Neural crest cell (in vitro differentiated cells): ENCODE measurements around the gene RABGEF1. TPM values are rescaled to one million over a fixed set of nuclear protein-coding genes. Genes with fewer than 3 reads are reported as not detected.
A peak's percentile ranks its signal among the peaks of the same experiment; 100 is the strongest.
"Not testable (repeated sequence)": the region's sequence is repeated elsewhere in the genome, so short reads cannot be mapped to it uniquely, and the experiment has no call there.

Experiments used
- DNase-seq: peaks from one replicate; pipeline ENCODE4 v3.0.0; 2021; ENCODE audit warnings: low read depth, mixed read lengths, low spot score
- H3K27ac Mint-ChIP-seq: one replicate; pipeline ENCODE4 v1.8.0; 2021; ENCODE audit warnings: mild to moderate bottlenecking, mixed read lengths; ENCODE audit not compliant: unreplicated experiment
- H3K27me3 Mint-ChIP-seq: 2 replicates; pipeline ENCODE4 v1.8.0; 2021; ENCODE audit warnings: low read depth, mild to moderate bottlenecking, mixed read lengths
- H3K36me3 Mint-ChIP-seq: 2 replicates; pipeline ENCODE4 v1.8.0; 2021; ENCODE audit warnings: low read depth, mild to moderate bottlenecking, mixed read lengths
- H3K4me1 Mint-ChIP-seq: 2 replicates; pipeline ENCODE4 v1.8.0; 2021; ENCODE audit warnings: mixed read lengths
- H3K4me3 Mint-ChIP-seq: one replicate; pipeline ENCODE4 v1.8.0; 2021; ENCODE audit warnings: mild to moderate bottlenecking, mixed read lengths
- H3K9me3 Mint-ChIP-seq: 2 replicates; pipeline ENCODE4 v1.8.0; 2021; ENCODE audit warnings: mixed read lengths
- total RNA-seq: library from RNA; stranded (reverse); gene quantifications from 2 replicates; pipeline ENCODE4 v1.2.1, GENCODE V29; 2021
- TF ChIP-seq, protein P1 (sequence below): fragments of 200-600 bp; sonication (generic); conservative IDR thresholded peaks from 2 replicates; pipeline ENCODE4 v1.5.0; 2021; ENCODE audit warnings: antibody characterized with exemption, mild to moderate bottlenecking

RABGEF1 gene
- total RNA-seq, 1 donor from 2014 or later, result 17.7 TPM

GRCh38 chr7:66841898-66842297, 101.4 kb downstream of the RABGEF1 start:
- Mint-ChIP-seq H3K36me3 (no peaks in the 10 kb centered on the region), H3K4me1 (peaks cover 20% of the 10 kb centered on the region), H3K27me3 (peaks cover 10% of the 10 kb centered on the region), H3K27ac (no peak overlapping the region), H3K4me3 (no peak overlapping the region), H3K9me3 (peaks cover under 1% of the 10 kb centered on the region)
- DNase-seq, result no peak
- TF ChIP-seq, protein P1, sequence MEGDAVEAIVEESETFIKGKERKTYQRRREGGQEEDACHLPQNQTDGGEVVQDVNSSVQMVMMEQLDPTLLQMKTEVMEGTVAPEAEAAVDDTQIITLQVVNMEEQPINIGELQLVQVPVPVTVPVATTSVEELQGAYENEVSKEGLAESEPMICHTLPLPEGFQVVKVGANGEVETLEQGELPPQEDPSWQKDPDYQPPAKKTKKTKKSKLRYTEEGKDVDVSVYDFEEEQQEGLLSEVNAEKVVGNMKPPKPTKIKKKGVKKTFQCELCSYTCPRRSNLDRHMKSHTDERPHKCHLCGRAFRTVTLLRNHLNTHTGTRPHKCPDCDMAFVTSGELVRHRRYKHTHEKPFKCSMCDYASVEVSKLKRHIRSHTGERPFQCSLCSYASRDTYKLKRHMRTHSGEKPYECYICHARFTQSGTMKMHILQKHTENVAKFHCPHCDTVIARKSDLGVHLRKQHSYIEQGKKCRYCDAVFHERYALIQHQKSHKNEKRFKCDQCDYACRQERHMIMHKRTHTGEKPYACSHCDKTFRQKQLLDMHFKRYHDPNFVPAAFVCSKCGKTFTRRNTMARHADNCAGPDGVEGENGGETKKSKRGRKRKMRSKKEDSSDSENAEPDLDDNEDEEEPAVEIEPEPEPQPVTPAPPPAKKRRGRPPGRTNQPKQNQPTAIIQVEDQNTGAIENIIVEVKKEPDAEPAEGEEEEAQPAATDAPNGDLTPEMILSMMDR, result no peak

DNA sequence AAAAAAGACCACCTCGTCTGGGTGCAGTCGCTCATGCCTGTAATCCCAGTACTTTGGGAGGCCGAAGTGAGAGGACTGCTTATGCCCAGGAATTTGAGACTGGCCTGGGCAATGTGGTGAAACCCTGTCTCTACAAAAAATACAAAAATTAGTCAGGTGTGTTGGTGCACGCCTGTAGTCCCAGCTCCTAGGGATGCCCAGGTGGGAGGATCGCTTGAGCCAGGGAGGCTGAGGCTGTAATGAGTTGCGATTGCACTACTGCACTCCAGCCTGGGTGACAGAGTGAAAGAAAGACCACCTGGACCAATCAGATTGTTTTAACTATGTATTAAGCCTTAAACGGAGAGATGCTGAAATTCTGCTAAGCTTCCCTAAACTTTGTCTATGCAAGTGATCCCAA, 103.0 kb downstream of the RABGEF1 start:
- H3K27ac Mint-ChIP-seq, result peak overlapping the region; percentile 54
- not testable (repeated sequence) for H3K27me3 Mint-ChIP-seq
- H3K4me1 Mint-ChIP-seq, result peaks cover 25% of the 10 kb centered on the region

DNA sequence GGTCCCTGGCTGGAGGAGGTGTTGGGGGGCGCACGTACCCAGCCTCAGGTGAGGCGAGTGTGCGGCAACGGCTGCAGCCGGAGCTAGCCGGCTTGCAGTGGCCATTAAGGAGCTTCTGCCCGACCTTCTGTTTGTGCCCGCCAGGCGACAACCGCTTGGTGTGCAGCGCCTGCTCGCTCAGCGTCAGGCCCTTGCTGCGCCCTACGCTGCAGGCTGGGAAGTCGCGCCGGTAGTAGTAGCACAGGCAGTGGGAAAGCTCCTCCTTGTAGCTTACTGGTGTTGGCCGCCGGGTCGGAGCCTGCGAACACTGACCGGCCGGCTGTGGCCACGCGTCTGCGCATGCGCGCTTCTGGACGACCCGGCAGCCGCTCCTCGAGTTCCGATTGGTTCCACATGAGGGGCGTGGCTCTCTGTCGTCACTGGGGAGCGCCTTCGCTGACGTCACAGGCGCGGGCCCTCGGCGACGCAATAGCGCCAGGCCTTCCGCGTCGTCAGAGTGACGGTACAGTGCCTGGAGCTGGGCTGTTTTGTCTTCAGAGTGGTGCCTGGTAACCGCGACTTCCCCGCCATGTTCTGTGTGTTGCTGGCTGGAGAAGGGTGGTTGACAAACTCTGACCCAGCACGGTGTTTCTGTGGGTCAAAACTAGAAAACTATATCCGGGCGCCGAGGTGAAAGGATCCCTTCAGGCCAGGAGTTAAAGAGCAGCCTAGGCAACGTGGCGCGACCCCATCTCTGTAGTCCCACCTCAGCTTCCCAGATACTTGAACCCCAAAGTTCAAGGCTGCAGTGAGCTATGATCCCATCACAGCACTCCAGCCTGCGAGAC, 104.2 kb downstream of the RABGEF1 start:
- peak; percentile 100 for DNase-seq
- Mint-ChIP-seq H3K36me3 (no peaks in the 10 kb centered on the region), H3K27me3 (peaks cover 10% of the 10 kb centered on the region), H3K9me3 (no peaks in the 10 kb centered on the region), H3K4me1 (peaks cover 26% of the 10 kb centered on the region), H3K4me3 (peak overlapping the region; percentile 95), H3K27ac (peak overlapping the region; percentile 100)
- TF ChIP-seq, protein P1, result peak; percentile 54

More for the DNA sequence above, 103.0 kb downstream of the RABGEF1 start:
- DNase-seq, H3K36me3 Mint-ChIP-seq, H3K9me3 Mint-ChIP-seq: not testable (repeated sequence)
- peak overlapping the region; percentile 95 for H3K4me3 Mint-ChIP-seq

DNA sequence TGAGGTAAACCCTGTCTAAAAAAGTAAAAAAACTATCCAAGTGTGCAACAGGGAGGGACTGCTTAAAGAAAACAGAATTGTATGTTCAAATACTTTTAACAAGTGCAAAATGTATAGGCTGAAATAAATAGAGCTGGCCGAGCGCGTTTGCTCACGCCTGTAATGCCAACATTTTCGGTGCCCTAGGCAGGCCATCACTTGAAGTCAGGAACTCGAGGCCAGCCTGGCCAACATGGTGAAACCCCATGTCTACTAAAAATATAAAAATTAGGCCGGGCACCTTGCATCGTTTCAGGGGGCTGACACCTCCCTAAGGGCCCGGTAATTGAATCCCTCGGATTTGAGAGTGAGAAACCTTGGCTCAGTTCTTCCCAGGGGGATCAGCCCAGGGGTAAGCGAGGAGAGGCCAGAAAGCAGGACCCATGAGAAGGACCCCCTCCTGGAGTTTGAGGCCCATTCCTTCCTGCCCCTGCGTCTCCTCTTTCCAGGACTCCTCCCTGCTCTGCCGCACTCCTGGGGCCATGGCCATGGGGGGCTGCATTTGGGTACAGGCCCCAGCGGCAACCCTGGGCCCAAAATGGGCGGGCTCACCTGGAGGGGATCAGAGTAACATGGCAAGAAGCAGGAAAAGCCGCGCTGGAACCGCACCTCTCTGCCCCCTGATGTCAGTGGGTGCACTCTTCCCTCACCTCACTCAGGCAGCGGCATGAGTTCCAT, 105.0 kb downstream of the RABGEF1 start:
- TF ChIP-seq, protein P1, result no peak
- DNase-seq, result no peak
- Mint-ChIP-seq H3K4me3 (peak overlapping the region; percentile 95), H3K9me3 (no peaks in the 10 kb centered on the region), H3K27ac (peak overlapping the region; percentile 100), H3K36me3 (no peaks in the 10 kb centered on the region), H3K27me3 (peaks cover 7% of the 10 kb centered on the region), H3K4me1 (peaks cover 26% of the 10 kb centered on the region)

DNA sequence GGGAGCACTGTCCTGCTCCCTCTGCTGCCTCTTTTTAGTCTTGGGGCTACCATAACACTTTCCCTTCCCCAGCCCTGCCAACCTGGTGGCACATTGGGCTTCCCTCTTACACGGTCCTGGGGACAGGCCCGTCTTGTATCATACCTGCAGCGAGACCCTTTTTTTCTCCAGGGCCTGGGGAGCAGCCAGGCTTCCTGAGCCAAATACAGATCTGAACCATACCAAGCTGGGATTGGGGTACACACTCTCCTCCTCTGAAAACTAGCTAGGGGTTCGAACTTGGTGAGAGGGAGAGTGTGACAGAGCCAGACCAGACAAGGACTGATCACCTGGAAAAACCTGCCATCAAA, 105.5 kb downstream of the RABGEF1 start:
- not testable (repeated sequence) for H3K9me3 Mint-ChIP-seq, DNase-seq, H3K27me3 Mint-ChIP-seq, H3K36me3 Mint-ChIP-seq
- peak overlapping the region; percentile 100 for H3K27ac Mint-ChIP-seq
- peaks cover 26% of the 10 kb centered on the region for H3K4me1 Mint-ChIP-seq
- H3K4me3 Mint-ChIP-seq, result peak overlapping the region; percentile 95

GRCh38 chr7:66847523-66847855, 107.0 kb downstream of the RABGEF1 start:
- H3K9me3 Mint-ChIP-seq, H3K27me3 Mint-ChIP-seq, DNase-seq, H3K36me3 Mint-ChIP-seq: not testable (repeated sequence)
- peaks cover 26% of the 10 kb centered on the region for H3K4me1 Mint-ChIP-seq
- H3K27ac Mint-ChIP-seq, result peak overlapping the region; percentile 35
- peak overlapping the region; percentile 56 for H3K4me3 Mint-ChIP-seq
